GM23248 (cell line): ENCODE data around the gene UGT2A3. TPM values are rescaled to one million over a fixed set of nuclear protein-coding genes. Genes with fewer than 3 reads are reported as not detected.

Source experiments
- DNase-seq: peaks from one replicate; pipeline ENCODE4 v3.0.0-alpha.2; 2015
- H2AFZ ChIP-seq: fragments of 200-600 bp; sonication (generic); 2 replicates; pipeline ENCODE4 v1.6.1; 2016; ENCODE audit warnings: antibody characterized with exemption
- H3F3A ChIP-seq: fragments of 200-600 bp; sonication (generic); 2 replicates; pipeline ENCODE4 v1.6.1; 2016; ENCODE audit warnings: mild to moderate bottlenecking, antibody characterized with exemption, mixed run types; ENCODE audit not compliant: insufficient read depth
- H3K27ac ChIP-seq: fragments of 200-600 bp; sonication (generic); 2 replicates; pipeline ENCODE4 v1.5.1; 2016; ENCODE audit warnings: mild to moderate bottlenecking
- H3K27me3 ChIP-seq: fragments of 200-600 bp; sonication (generic); replicated peaks from 2 replicates; pipeline ENCODE4 v1.6.1; 2016; ENCODE audit warnings: mild to moderate bottlenecking; ENCODE audit not compliant: insufficient read depth
- H3K36me3 ChIP-seq: fragments of 200-600 bp; sonication (generic); 2 replicates; pipeline ENCODE4 v1.6.1; 2016; ENCODE audit warnings: low read depth, mild to moderate bottlenecking
- H3K4me1 ChIP-seq: fragments of 200-600 bp; sonication (generic); 2 replicates; pipeline ENCODE4 v1.6.1; 2016; ENCODE audit warnings: mild to moderate bottlenecking; ENCODE audit not compliant: insufficient read depth
- H3K4me2 ChIP-seq: fragments of 200-600 bp; sonication (generic); one replicate; pipeline ENCODE4 v1.6.1; 2016; ENCODE audit warnings: mild to moderate bottlenecking; ENCODE audit not compliant: unreplicated experiment
- H3K4me3 ChIP-seq: fragments of 200-600 bp; sonication (generic); 2 replicates; pipeline ENCODE4 v1.5.1; 2016; ENCODE audit warnings: mild to moderate bottlenecking
- H3K79me2 ChIP-seq: fragments of 200-600 bp; sonication (generic); 2 replicates; pipeline ENCODE4 v1.6.1; 2016; ENCODE audit warnings: mild to moderate bottlenecking; ENCODE audit not compliant: insufficient read depth
- H3K9ac ChIP-seq: fragments of 200-600 bp; sonication (generic); 2 replicates; pipeline ENCODE4 v1.6.1; 2016; ENCODE audit warnings: mild to moderate bottlenecking
- H3K9me2 ChIP-seq: fragments of 200-600 bp; sonication (generic); 2 replicates; pipeline ENCODE4 v1.6.1; 2016; ENCODE audit warnings: mixed run types, mild to moderate bottlenecking, moderate library complexity; ENCODE audit not compliant: insufficient read depth
- H3K9me3 ChIP-seq: fragments of 200-600 bp; sonication (generic); one replicate; pipeline ENCODE4 v1.6.1; 2017; ENCODE audit warnings: low read depth
- H4K20me1 ChIP-seq: fragments of 200-600 bp; sonication (generic); 2 replicates; pipeline ENCODE4 v1.6.0; 2016; ENCODE audit not compliant: insufficient read depth
- EZH2 ChIP-seq: fragments of 200-600 bp; sonication (generic); IDR thresholded peaks from 2 replicates; pipeline ENCODE4 v1.6.1; 2018; ENCODE audit warnings: antibody characterized with exemption, mild to moderate bottlenecking; ENCODE audit not compliant: insufficient read depth, poor library complexity, severe bottlenecking
- EZH2phosphoT487 ChIP-seq: fragments of 200-600 bp; sonication (generic); IDR thresholded peaks from 2 replicates; pipeline ENCODE4 v1.6.1; 2018; ENCODE audit warnings: antibody characterized with exemption, moderate library complexity, mild to moderate bottlenecking, low read depth; ENCODE audit not compliant: insufficient read depth
- WGBS, 2 experiments: methylation state at CpG; one replicate each; pipeline ENCODE4 v1.1.6; 2015 to 2017; ENCODE audit warnings: low lambda C conversion rate in 2 of 2, low coverage in 1 of 2; ENCODE audit errors: missing lambda C conversion rate in 2 of 2; 5-methylcytosine and 5-hydroxymethylcytosine counted together
- in situ Hi-C: fragments of 300-500 bp; cut with MboI; formaldehyde crosslinking; loops from 2 replicates; pipeline ENCODE4 v1.15.0; 2020
- polyA plus RNA-seq: library from polyadenylated mRNA; unstranded; fragments of >200 nt; fragmentation: Nextera tagmentation; extraction: Ambion mirVana; gene quantifications from 2 replicates; pipeline ENCODE4 v1.2.1, GENCODE V29; 2016
- total RNA-seq: library from RNA; depleted of rRNA; stranded (reverse); fragments of >200 nt; shearing (Covaris generic); gene quantifications from 2 replicates; pipeline ENCODE4 v1.2.3, GENCODE V29; 2014

The UGT2A3 gene
- total and polyA plus RNA-seq, 2 experiments from 2014 or later, result not detected

GRCh38 chr4:68951806-68952585 lies 392 bp upstream of the UGT2A3 start:
- TF ChIP-seq EZH2phosphoT487 (no peak), EZH2 (no peak)
- H3K9me2 ChIP-seq, result no peaks in the 10 kb centered on the region
- H3K4me3 ChIP-seq, result no peak overlapping the region
- H3K9me3 ChIP-seq, result no peaks in the 10 kb centered on the region
- H3K27ac ChIP-seq, result no peak overlapping the region
- H3K36me3 ChIP-seq, result no peaks in the 10 kb centered on the region
- no peaks in the 10 kb centered on the region for H3K79me2 ChIP-seq
- 8 to 11% methylated on average over 2 of the region's 2 CpGs for WGBS, 2 experiments
- in situ Hi-C loops, result no loop called here
- no peak for DNase-seq
- H3K4me2 ChIP-seq, result no peak overlapping the region
- no peaks in the 10 kb centered on the region for H3K4me1 ChIP-seq
- H3F3A ChIP-seq, result no peaks in the 10 kb centered on the region
- H4K20me1 ChIP-seq, result no peaks in the 10 kb centered on the region
- no peaks in the 10 kb centered on the region for H3K27me3 ChIP-seq
- no peak overlapping the region for H2AFZ ChIP-seq
- no peak overlapping the region for H3K9ac ChIP-seq

- WGBS, 2 experiments, result 2 to 3% methylated on average over 2 of the region's 2 CpGs
- in situ Hi-C loops, result no loop called here
- DNase-seq, result no peak
These were observed 1.6 kb downstream of the UGT2A3 start for GRCh38 chr4:68950033-68950432.

DNA sequence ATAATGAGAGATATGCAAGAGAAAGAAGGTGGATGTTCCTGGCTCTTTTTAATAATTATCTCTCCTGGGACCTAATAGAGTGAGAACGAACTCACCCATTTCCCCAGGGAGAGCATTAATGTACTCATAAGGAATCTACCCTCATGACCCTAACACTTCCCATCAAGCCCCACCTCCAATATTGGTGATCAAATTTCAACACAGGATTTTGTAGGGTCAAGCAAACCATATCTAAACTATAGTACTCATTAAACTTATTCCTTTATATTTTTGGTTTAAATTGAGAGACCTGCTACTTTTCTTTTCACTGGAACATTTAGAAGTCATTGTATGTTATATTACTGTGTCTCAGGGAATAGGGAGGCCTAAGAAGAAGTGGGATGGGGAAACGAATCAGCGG lies 2.6 kb downstream of the UGT2A3 start:
- DNase-seq, result no peak
- H3K9me2 ChIP-seq, result no peaks in the 10 kb centered on the region
- TF ChIP-seq EZH2phosphoT487 (no peak), EZH2 (no peak)
- no peak overlapping the region for H2AFZ ChIP-seq
- H3K36me3 ChIP-seq, result no peaks in the 10 kb centered on the region
- no peak overlapping the region for H3K4me3 ChIP-seq
- no peaks in the 10 kb centered on the region for H3F3A ChIP-seq
- 17 to 29% methylated on average over 3 of the region's 3 CpGs for WGBS, 2 experiments
- H4K20me1 ChIP-seq, result no peaks in the 10 kb centered on the region
- H3K4me2 ChIP-seq, result no peak overlapping the region
- H3K9me3 ChIP-seq, result no peaks in the 10 kb centered on the region
- in situ Hi-C loops, result no loop called here
- no peaks in the 10 kb centered on the region for H3K4me1 ChIP-seq
- H3K9ac ChIP-seq, result no peak overlapping the region
- H3K27me3 ChIP-seq, result no peaks in the 10 kb centered on the region
- no peak overlapping the region for H3K27ac ChIP-seq
- H3K79me2 ChIP-seq, result no peaks in the 10 kb centered on the region

More at GRCh38 chr4:68950033-68950432, 1.6 kb downstream of the UGT2A3 start:
- no peaks in the 10 kb centered on the region for H3K79me2 ChIP-seq
- H3K36me3 ChIP-seq, result no peaks in the 10 kb centered on the region
- H3K4me2 ChIP-seq, result no peak overlapping the region
- H3F3A ChIP-seq, result no peaks in the 10 kb centered on the region
- no peak overlapping the region for H3K9ac ChIP-seq
- TF ChIP-seq EZH2 (no peak), EZH2phosphoT487 (no peak)
- no peak overlapping the region for H2AFZ ChIP-seq
- no peaks in the 10 kb centered on the region for H4K20me1 ChIP-seq
- no peaks in the 10 kb centered on the region for H3K9me3 ChIP-seq
- H3K27ac ChIP-seq, result no peak overlapping the region
- no peaks in the 10 kb centered on the region for H3K27me3 ChIP-seq
- no peaks in the 10 kb centered on the region for H3K9me2 ChIP-seq
- no peak overlapping the region for H3K4me3 ChIP-seq
- H3K4me1 ChIP-seq, result no peaks in the 10 kb centered on the region

- H3K79me2 ChIP-seq, result no peaks in the 10 kb centered on the region
- no peaks in the 10 kb centered on the region for H3K9me2 ChIP-seq
- H3K4me1 ChIP-seq, result no peaks in the 10 kb centered on the region
- H3K9ac ChIP-seq, result no peak overlapping the region
- no peaks in the 10 kb centered on the region for H3K27me3 ChIP-seq
- H3K9me3 ChIP-seq, result no peaks in the 10 kb centered on the region
- in situ Hi-C loops, result no loop called here
- H3K27ac ChIP-seq, result no peak overlapping the region
- H4K20me1 ChIP-seq, result no peaks in the 10 kb centered on the region
- TF ChIP-seq EZH2phosphoT487, result no peak
- TF ChIP-seq EZH2, result no peak
- 23 to 37% methylated on average over 2 of the region's 2 CpGs for WGBS, 2 experiments
- no peaks in the 10 kb centered on the region for H3K36me3 ChIP-seq
- no peak overlapping the region for H2AFZ ChIP-seq
- no peak overlapping the region for H3K4me3 ChIP-seq
- no peaks in the 10 kb centered on the region for H3F3A ChIP-seq
- H3K4me2 ChIP-seq, result no peak overlapping the region
- no peak for DNase-seq
These were observed 3.4 kb downstream of the UGT2A3 start for GRCh38 chr4:68948044-68948743.
